ENCODE data around the gene KRTAP5-4. TPM values are rescaled to one million over a fixed set of nuclear protein-coding genes. Genes with fewer than 3 reads are reported as not detected.

The KRTAP5-4 gene
- total RNA-seq, 1 donor from 2014 or later = not detected

DNA sequence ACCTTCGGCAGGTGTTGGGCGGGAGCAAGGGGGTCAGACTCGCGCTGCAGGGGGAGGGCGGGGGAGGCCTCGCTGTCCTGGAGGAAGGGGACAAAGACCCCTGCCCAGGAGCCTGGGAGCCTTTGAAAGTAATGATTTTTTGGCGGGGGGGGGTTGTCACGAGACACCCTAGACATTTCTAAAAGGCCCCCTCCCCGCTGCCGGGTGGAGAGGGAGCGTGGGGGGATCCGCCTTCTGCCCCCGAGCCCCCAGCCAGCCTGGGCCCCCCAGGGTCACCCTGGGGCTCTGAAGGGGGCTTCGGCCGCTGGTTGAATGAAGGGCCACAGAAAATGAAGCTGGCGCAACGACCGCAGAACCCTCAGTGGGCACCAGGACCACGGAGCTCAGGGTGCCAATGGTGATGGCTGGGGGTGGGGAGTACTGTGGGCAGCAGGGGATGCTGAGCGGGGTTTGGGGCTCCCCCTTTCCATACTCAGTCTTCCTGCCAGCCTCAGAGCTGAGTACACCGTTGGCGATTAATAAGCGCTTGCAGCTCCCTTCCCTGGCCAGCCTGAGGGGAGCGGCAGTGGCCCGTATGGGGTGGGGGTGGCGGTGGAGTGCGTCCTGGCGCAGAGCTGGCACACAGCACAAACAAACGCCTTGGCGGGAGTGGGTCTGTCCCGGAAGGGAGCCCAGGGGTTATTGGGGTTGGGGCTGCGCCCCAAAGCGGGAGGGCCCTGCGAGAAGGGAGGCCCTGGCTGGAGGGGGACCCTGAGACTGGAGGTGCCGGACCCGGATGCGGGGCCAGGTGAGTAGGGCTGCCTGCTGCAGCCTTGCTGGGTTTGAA, 48.6 kb downstream of the KRTAP5-4 start:
- H3K36me3 Mint-ChIP-seq = no peaks in the 10 kb centered on the region
- TF ChIP-seq, protein P1, sequence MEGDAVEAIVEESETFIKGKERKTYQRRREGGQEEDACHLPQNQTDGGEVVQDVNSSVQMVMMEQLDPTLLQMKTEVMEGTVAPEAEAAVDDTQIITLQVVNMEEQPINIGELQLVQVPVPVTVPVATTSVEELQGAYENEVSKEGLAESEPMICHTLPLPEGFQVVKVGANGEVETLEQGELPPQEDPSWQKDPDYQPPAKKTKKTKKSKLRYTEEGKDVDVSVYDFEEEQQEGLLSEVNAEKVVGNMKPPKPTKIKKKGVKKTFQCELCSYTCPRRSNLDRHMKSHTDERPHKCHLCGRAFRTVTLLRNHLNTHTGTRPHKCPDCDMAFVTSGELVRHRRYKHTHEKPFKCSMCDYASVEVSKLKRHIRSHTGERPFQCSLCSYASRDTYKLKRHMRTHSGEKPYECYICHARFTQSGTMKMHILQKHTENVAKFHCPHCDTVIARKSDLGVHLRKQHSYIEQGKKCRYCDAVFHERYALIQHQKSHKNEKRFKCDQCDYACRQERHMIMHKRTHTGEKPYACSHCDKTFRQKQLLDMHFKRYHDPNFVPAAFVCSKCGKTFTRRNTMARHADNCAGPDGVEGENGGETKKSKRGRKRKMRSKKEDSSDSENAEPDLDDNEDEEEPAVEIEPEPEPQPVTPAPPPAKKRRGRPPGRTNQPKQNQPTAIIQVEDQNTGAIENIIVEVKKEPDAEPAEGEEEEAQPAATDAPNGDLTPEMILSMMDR (IDR thresholded peaks at IDR 0.05; ENCODE audit: unreplicated experiment) = no peak
- H3K27me3 Mint-ChIP-seq (ENCODE audit: low read depth) = peaks cover 33% of the 10 kb centered on the region
- H3K4me3 Mint-ChIP-seq = peak overlapping the region; percentile 51
- no peaks in the 10 kb centered on the region for H3K4me1 Mint-ChIP-seq
- H3K27ac Mint-ChIP-seq = no peak overlapping the region
- DNase-seq (ENCODE audit: low spot score in 2 of 2, unreplicated experiment in 2 of 2) = no peak
- peaks cover 3% of the 10 kb centered on the region for H3K9me3 Mint-ChIP-seq

DNA sequence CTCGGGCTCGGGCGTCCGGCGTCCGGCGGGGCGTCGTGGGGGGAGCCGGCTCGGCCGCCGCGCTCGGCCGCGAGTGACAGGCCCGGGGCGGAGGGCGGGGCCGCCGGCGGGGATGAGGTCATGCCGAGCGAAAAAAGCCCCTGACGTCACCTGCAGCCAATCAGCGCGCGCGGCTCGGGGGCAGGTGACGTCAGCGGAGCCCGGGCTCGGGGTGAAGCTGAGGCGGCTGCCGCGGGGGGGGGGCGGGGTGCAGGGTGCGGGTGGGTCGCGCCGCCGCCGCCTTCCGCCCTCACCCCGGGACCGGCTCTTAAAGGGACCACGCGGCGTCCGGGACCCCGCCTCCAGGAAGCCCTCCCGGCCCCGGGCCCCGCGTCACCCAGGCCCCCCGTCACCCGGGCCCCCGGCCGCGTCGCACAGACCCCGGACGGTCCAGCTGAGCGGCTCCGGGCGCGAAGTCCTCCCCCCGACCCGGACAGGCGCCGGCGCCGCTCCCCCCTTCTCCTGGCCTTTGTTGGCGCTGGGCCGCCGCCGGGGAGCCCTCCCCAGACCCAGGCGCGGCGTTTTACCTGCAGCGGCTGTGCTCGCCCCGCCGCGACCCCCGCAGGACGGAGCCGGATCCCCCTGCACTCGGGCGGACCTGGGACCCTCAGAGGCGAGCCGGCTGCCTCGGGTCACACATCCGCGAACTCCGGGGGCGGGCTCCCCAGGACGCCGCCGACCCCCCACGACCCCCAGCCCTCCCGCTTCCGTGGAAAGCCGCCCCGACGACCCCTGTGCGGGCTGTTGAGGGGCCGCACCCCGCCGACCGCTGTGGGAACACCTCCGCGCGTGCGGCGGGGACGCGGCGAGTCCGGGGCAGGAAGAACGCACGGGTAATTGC, 49.5 kb downstream of the KRTAP5-4 start, which contains the start of gene DUSP8:
DUSP8 (minus strand) TSS at position 75 of the 880 bp plus-strand sequence. CDS start 6,445 bp downstream, outside the sequence.
- Mint-ChIP-seq H3K36me3 (no peaks in the 10 kb centered on the region), H3K27me3 (ENCODE audit: low read depth) (peaks cover 33% of the 10 kb centered on the region), H3K27ac (no peak within 1 kb of the TSS), H3K4me1 (no peaks in the 10 kb centered on the region), H3K9me3 (no peaks in the 10 kb centered on the region), H3K4me3 (peak within 1 kb of the TSS; percentile 59)
- TF ChIP-seq, protein P1 (IDR thresholded peaks at IDR 0.05; ENCODE audit: unreplicated experiment) = no peak
- peak; percentile 87 to 94 for DNase-seq (ENCODE audit: low spot score in 2 of 2, unreplicated experiment in 2 of 2)

DNA sequence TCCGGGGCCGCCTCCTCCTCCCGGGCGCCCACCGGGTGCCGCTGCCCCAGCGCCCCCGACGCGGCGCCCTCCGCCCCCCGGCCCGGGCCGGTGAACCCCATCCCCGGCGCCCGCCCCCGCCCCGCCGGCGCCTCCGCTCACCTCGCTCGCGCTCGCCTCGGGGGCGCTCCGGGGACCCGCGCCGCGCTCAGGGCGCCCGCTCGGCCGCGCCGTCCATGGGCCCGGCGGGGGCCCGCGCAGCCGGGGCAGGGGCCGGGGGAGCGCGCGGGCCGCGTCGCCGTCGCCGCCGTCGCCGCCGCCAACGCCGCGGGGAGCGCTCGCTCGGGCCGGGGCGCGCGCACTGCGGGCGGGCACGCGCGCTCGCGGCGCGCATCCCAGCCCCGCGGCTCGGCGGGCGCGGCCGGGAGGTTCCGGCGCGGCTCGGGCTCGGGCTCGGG, 50.2 kb downstream of the KRTAP5-4 start:
- no peaks in the 10 kb centered on the region for H3K4me1 Mint-ChIP-seq
- no peak overlapping the region for H3K4me3 Mint-ChIP-seq
- H3K27me3 Mint-ChIP-seq (ENCODE audit: low read depth) = peaks cover 32% of the 10 kb centered on the region
- no peak for DNase-seq (ENCODE audit: low spot score in 2 of 2, unreplicated experiment in 2 of 2)
- no peak overlapping the region for H3K27ac Mint-ChIP-seq
- no peaks in the 10 kb centered on the region for H3K9me3 Mint-ChIP-seq
- TF ChIP-seq, protein P1 (IDR thresholded peaks at IDR 0.05; ENCODE audit: unreplicated experiment) = no peak
- no peaks in the 10 kb centered on the region for H3K36me3 Mint-ChIP-seq

Other genes with a start within 250 kb of the KRTAP5-4 start
- 4.6 to 6.8 TPM (median 4.9 TPM) in 3 replicates for gene BRSK2, start 232.2 kb downstream of the KRTAP5-4 start, total RNA-seq
- gene MOB2, start 135.4 kb downstream of the KRTAP5-4 start, total RNA-seq = 27.6 to 31.3 TPM (median 28.1 TPM) in 3 replicates
- gene DUSP8, start 49.9 kb downstream of the KRTAP5-4 start, total RNA-seq = 7.8 to 9.1 TPM (median 8.9 TPM) in 3 replicates
- not detected in 3 replicates for gene KRTAP5-1, start 36.9 kb downstream of the KRTAP5-4 start, total RNA-seq
- gene KRTAP5-2, start 23.8 kb downstream of the KRTAP5-4 start, total RNA-seq = not detected in 3 replicates
- gene KRTAP5-3, start 13.7 kb downstream of the KRTAP5-4 start, total RNA-seq = not detected in 3 replicates
- not detected in 3 replicates for gene KRTAP5-5, start 7.6 kb upstream of the KRTAP5-4 start, total RNA-seq
- gene KRTAP5-6, start 75.1 kb upstream of the KRTAP5-4 start, total RNA-seq = not detected in 3 replicates
- 2.2 to 2.8 TPM (median 2.7 TPM) in 3 replicates for gene IFITM10, start 128.5 kb upstream of the KRTAP5-4 start, total RNA-seq
- gene CTSD, start 141.8 kb upstream of the KRTAP5-4 start, total RNA-seq = 139 to 142 TPM (median 140 TPM) in 3 replicates
- 1.2 to 2.1 TPM (median 1.9 TPM) in 3 replicates for gene SYT8, start 212.9 kb upstream of the KRTAP5-4 start, total RNA-seq
- 0.59 to 1.3 TPM in 2 of 3 replicates, not detected in the other for gene TNNI2, start 216.8 kb upstream of the KRTAP5-4 start, total RNA-seq
- gene LSP1, start 230.9 kb upstream of the KRTAP5-4 start, total RNA-seq = 4.9 to 5.2 TPM (median 4.9 TPM) in 3 replicates